GM21529 (cell line): ENCODE measurements around the gene NRCAM.

Source experiments
- ATAC-seq: cut with Tn5 transposase; IDR thresholded peaks from one replicate; pipeline ENCODE4 v1.9.1; 2021; ENCODE audit not compliant: unreplicated experiment

The NRCAM gene

GRCh38 chr7:108252177-108252576, 204.1 kb downstream of the NRCAM start:
- no peak for ATAC-seq

GRCh38 chr7:108251700-108252099, 204.5 kb downstream of the NRCAM start:
- no peak for ATAC-seq

DNA sequence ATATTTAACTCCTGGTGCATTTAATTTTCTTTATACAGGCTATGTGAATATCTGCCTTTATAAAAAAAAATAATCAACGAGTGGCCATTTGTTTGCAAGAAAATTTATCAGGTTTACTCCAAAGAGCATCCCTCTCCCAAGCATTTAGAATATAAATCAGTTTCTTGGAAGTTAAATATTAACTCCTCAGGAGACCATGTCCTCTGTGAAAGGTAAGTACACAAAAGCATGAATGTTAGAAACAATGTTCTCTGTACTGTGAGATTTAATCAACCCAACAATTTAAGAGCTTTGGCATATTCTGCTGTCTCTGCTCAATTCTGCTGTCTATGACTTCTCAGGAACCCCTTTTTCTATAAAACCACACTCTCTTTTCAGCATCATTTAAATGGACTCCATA, 206.8 kb downstream of the NRCAM start:
- no peak for ATAC-seq

DNA sequence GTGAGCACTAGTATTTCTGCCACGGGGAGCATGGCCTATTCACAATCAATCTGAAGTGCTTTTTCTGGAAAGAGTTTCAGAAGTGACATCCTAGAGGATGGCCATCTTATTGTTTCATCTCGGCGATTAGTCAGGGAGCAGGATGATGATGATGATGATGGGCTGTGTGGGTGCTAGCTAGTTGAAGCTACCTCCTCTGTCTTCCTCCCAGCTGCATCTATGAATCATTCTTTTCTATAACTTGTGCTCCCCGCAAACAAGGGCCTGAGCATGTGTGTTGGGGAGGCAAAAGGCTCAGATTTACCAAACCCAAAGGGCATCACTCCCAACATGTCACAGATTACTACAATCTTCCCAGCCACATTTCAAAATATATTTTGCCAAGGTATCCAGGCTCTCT, 207.4 kb downstream of the NRCAM start:
- no peak for ATAC-seq

- ATAC-seq, result no peak
Measured at GRCh38 chr7:108248418-108248817, 207.8 kb downstream of the NRCAM start.

GRCh38 chr7:108247614-108248013, 208.6 kb downstream of the NRCAM start:
- ATAC-seq, result no peak

DNA sequence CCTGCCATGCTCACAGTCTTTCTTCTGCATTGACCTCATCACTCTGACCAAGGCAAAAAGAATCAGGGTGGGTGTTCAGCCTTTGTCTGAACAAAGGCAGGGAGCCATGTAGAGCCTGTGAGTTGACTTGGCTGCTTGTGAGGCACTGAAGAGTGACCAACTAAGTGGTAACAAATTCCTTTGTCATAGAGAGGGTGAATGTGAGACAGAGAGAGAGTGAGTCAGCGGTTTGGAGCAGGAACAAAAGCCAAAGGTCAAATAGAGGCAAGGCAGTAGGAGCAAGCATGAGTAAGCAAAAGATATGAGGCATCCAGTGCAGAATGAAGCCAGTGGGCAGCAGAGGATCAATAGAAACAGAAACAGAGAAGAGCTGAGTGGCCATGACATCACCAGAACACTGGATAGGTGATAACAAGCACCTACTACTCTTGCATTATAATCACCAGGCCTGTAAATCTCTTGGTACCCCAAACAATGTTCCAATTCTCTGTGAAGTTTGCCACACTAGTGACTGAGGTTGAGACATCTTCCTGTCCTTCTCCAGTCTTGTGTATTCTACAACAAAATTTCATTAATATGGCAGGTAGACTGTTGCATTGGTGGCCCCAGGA, 209.9 kb downstream of the NRCAM start:
- peak; percentile 59 for ATAC-seq

- ATAC-seq, result no peak
Measured at GRCh38 chr7:108245523-108246226, 210.6 kb downstream of the NRCAM start.

GRCh38 chr7:108244110-108244509, 212.1 kb downstream of the NRCAM start:
- no peak for ATAC-seq

- ATAC-seq, result no peak
Measured at GRCh38 chr7:108239501-108240225, 216.6 kb downstream of the NRCAM start.

DNA sequence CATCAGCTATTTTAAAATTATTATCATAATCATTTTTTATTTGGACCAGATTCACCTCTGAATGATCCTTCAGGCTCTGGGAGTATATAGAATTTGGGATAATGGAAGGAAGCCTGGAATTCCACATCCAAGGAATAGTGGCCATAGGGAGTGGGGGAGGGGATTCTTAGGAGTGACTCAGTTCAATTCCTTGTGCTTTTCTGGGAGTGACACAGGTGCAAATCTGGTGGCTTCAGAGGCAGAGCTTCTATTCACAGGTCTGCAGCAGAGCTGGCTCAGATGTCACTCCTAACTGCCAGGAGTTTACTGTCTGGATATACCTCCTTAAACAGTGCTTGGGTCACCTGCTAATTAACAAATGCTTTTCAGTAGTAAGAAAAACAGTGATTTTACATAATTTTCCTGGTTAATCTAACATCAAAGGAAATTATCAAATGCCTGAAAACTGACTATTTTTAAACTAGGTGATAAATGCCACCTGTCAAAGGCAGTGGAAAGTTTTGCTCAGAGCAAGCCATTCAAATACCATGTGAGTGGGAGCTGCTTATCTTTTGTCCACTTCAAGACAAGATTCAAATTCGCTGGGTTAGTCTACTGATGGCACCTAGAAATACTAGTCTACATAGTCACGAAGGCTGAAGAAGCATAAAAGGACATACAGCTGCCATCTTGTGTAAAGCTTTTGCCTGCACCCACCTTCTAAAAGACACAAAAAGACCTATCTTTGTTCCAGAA, 219.4 kb downstream of the NRCAM start:
- ATAC-seq, result no peak

DNA sequence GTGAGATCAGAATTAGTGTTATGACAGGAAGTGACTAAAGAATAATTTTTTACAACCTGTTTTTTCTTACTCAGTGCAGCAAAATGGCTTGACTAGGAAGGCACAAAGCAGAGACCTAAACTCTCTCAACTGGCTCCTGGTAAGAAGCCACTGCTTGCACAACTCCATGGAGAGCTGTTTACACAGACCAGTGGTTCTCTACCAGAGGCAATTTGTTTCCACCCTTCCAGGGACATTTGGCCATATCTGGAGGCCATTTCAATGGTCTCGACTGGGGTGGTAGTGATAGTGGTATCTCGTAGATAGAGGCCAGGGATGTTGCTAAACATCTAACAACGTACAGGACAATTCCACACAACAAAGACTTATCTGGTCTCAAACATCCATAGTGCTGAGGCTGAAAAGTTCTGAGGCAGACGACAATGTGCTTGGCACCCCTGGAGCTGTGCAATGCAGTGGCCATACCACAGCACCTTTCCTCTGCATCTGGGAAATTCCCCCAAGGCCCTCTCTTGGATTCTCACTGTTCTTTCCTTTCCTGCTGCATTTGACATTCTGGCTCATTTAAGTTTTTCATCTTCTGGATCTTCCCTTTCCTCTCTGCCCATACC, 220.7 kb downstream of the NRCAM start:
- ATAC-seq, result no peak

DNA sequence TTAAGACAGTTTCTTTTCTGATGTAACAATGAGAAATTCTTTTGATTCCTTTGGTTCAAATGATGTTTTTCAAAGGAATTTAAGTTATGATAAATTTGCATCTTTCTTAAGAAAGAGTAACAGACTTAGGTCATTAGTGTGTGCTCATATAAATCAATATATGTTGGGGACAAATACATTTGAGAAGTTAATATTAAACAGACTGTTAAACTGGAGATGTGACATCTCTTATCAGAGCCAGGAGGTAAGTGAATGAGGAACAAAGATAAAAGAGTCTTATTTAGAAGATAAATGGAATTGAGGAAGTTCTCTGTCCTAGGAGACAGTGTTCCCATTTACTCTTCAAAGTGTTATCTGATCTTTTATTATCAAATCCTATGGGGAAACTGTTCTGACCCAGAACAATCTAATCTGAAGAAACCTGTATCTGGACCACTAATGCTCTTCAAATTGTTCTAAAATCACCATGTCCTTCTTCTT, 221.2 kb downstream of the NRCAM start:
- ATAC-seq, result no peak

- ATAC-seq, result no peak
Measured at GRCh38 chr7:108234281-108234680, 222.0 kb downstream of the NRCAM start.

GRCh38 chr7:108232076-108232475, 224.2 kb downstream of the NRCAM start:
- ATAC-seq, result no peak

GRCh38 chr7:108231221-108231620, 225.0 kb downstream of the NRCAM start:
- no peak for ATAC-seq

GRCh38 chr7:108227366-108227765, 228.9 kb downstream of the NRCAM start:
- no peak for ATAC-seq

- no peak for ATAC-seq
Measured at GRCh38 chr7:108226816-108227299, 229.4 kb downstream of the NRCAM start.

- ATAC-seq, result no peak
Measured at GRCh38 chr7:108225531-108226181, 230.6 kb downstream of the NRCAM start.

DNA sequence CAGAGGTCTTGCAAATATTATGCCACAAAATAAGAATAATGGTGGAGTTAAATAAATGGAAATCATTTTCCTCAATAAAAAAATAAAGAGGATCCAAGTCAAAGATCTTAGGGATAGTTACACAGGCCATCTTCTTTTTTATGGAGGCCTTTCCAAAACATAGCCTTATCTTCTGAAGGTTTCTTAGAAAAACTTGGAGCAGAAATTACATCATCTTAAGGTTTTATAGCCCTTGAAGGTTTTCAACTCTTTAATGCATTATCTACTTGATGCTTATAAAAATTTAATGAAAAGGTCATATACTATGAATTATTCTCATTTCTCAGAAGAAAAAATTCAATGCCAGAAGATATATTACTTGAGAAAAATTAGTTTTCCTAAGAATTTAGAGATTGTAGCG, 231.8 kb downstream of the NRCAM start:
- no peak for ATAC-seq
